ENCODE results near the gene BLTP2.
"Not testable (repeated sequence)": the region's sequence is repeated elsewhere in the genome, so short reads cannot be mapped to it uniquely, and the experiment has no call there.

GRCh38 chr17:28604031-28604430 lies 40.9 kb downstream of the BLTP2 start:
- not testable (repeated sequence) for TF ChIP-seq POLR2A (IDR thresholded peaks at IDR 0.05; ENCODE audit: low read length); GATA1 (IDR thresholded peaks at IDR 0.05; ENCODE audit: low read depth, low read length)

Data from erythroblast (primary cell).